Body of pancreas (tissue), 4 donors: ENCODE measurements around the gene CUL4B. TPM values are rescaled to one million over a fixed set of nuclear protein-coding genes. Genes with fewer than 3 reads are reported as not detected.

ENCODE experiments used
- ATAC-seq: fragments of 150-250 bp; one replicate; pipeline ENCODE4 v1.9.1; 2016
- DNase-seq, 4 donors: peaks; one replicate each; pipeline ENCODE4 v3.0.0-alpha.2; 2019
- H3K27ac ChIP-seq, 4 donors: fragments of 200-600 bp; sonication (generic); 1 replicate in 3 of 4; 2 replicates in 1 of 4; pipeline versions ENCODE4 v1.5.1 to v1.6.1; 2016 to 2019; ENCODE audit warnings: mild to moderate bottlenecking in 1 of 4, mixed read lengths in 1 of 4, moderate library complexity in 1 of 4
- H3K27me3 ChIP-seq, 2 donors: fragments of 200-600 bp; sonication (generic); one replicate each; pipeline ENCODE4 v1.6.0; 2016; ENCODE audit warnings: mild to moderate bottlenecking in 1 of 2
- H3K36me3 ChIP-seq, 2 donors: fragments of 200-600 bp; sonication (generic); replicated peaks in 1 of 2; 2 replicates each; pipeline ENCODE4 v1.5.1; 2016; ENCODE audit warnings: low read depth in 2 of 2; ENCODE audit not compliant: insufficient read depth in 1 of 2
- H3K4me1 ChIP-seq: fragments of 200-600 bp; sonication (generic); one replicate; pipeline ENCODE4 v1.6.0; 2016
- H3K4me3 ChIP-seq, 2 donors: fragments of 200-600 bp; sonication (generic); 1 replicate in 1 of 2; 2 replicates in 1 of 2; pipeline ENCODE4 v1.5.1; 2016 to 2019
- H3K9me3 ChIP-seq, 3 donors: fragments of 200-600 bp; sonication (generic); 1 replicate in 2 of 3; 2 replicates in 1 of 3; pipeline ENCODE4 v1.5.1; 2016
- CTCF ChIP-seq, 7 experiments: fragments of 450-650 bp in 4 of 7; fragments of 200-600 bp in 3 of 7; sonication (generic) in 3 of 7; IDR thresholded peaks; one replicate each; pipeline ENCODE4 v1.5.1; 2016 to 2019; ENCODE audit warnings: antibody characterized with exemption in 7 of 7
- POLR2A ChIP-seq, 3 donors: fragments of 450-650 bp; IDR thresholded peaks; one replicate each; pipeline ENCODE4 v1.6.1; 2016; ENCODE audit warnings: antibody characterized with exemption in 3 of 3, mild to moderate bottlenecking in 2 of 3
- WGBS, 2 donors: methylation state at CpG; one replicate each; pipeline ENCODE4 v1.1.5; 2017; 5-methylcytosine and 5-hydroxymethylcytosine counted together
- intact Hi-C: fragments of 100-400 bp; cut with DNase I; formaldehyde crosslinking; loops from one replicate; pipeline ENCODE4 v1.15.1; 2023
- total RNA-seq, 2 donors: library from RNA; depleted of rRNA; stranded (reverse); fragments of >200 nt; gene quantifications; one replicate each; pipeline ENCODE4 v1.1.0, GENCODE V29; 2016

CUL4B gene
- total RNA-seq, 2 donors from 2014 or later = 18.8 to 28.5 TPM

- no peaks in the 10 kb centered on the region for H3K9me3 ChIP-seq
- intact Hi-C loops = no loop called here
- ATAC-seq = peak; percentile 81
- no peak overlapping the region for H3K4me3 ChIP-seq
- no peaks in the 10 kb centered on the region for H3K36me3 ChIP-seq
- peak overlapping the region in 2 of 4 donors; percentile 17 to 41 for H3K27ac ChIP-seq
- H3K4me1 ChIP-seq = peaks cover 30% of the 10 kb centered on the region
- DNase-seq = peak; percentile 26 to 54 (median 45)
- WGBS, 2 donors = 33 to 39% methylated on average over 2 to 3 of the region's 3 CpGs
- no peaks in the 10 kb centered on the region for H3K27me3 ChIP-seq
- TF ChIP-seq CTCF (IDR thresholded peaks at IDR 0.05) = no peak
Measured at GRCh38 chrX:120566817-120567216, 6.1 kb upstream of the CUL4B start.

GRCh38 chrX:120564925-120565324 lies 4.2 kb upstream of the CUL4B start:
- 82 to 100% methylated on average over 1 of the region's 1 CpG for WGBS, 2 donors
- intact Hi-C loops = no loop called here
- Histone ChIP-seq H3K4me3 (no peak overlapping the region), H3K36me3 (no peaks in the 10 kb centered on the region), H3K27me3 (no peaks in the 10 kb centered on the region), H3K27ac (no peak overlapping the region), H3K4me1 (peaks cover 30% of the 10 kb centered on the region), H3K9me3 (no peaks in the 10 kb centered on the region)
- DNase-seq (no peak), ATAC-seq (no peak)
- TF ChIP-seq CTCF (IDR thresholded peaks at IDR 0.05) (no peak), POLR2A (IDR thresholded peaks at IDR 0.05) (no peak)

- H3K27me3 ChIP-seq = no peaks in the 10 kb centered on the region
- no peak for ATAC-seq
- H3K4me1 ChIP-seq = peaks cover 38% of the 10 kb centered on the region
- no peaks in the 10 kb centered on the region for H3K9me3 ChIP-seq
- peak overlapping the region; percentile 63 to 99 (median 98) for H3K27ac ChIP-seq
- no peak overlapping the region for H3K4me3 ChIP-seq
- DNase-seq = no peak
- intact Hi-C loops = no loop called here
- H3K36me3 ChIP-seq = no peaks in the 10 kb centered on the region
- 33 to 37% methylated on average over 2 of the region's 2 CpGs for WGBS, 2 donors
- TF ChIP-seq CTCF (IDR thresholded peaks at IDR 0.05) (no peak), POLR2A (IDR thresholded peaks at IDR 0.05) (no peak)
Measured at GRCh38 chrX:120562569-120562926, 1.8 kb upstream of the CUL4B start.

GRCh38 chrX:120561634-120562568 lies 1.1 kb upstream of the CUL4B start:
- Histone ChIP-seq H3K27ac (peak overlapping the region; percentile 63 to 99 (median 98)), H3K27me3 (no peaks in the 10 kb centered on the region), H3K4me1 (peaks cover 38% of the 10 kb centered on the region), H3K4me3 (no peak overlapping the region), H3K36me3 (no peaks in the 10 kb centered on the region), H3K9me3 (no peaks in the 10 kb centered on the region)
- ATAC-seq = no peak
- 2% methylated on average over 12 of the region's 12 CpGs for WGBS, 2 donors
- TF ChIP-seq CTCF (IDR thresholded peaks at IDR 0.05) (no peak), POLR2A (IDR thresholded peaks at IDR 0.05) (peak in 2 of 3 donors; percentile 1 to 36)
- intact Hi-C loops = no loop called here
- DNase-seq = no peak
